ENCODE results near the gene NLRP13. TPM values are rescaled to one million over a fixed set of nuclear protein-coding genes. Genes with fewer than 3 reads are reported as not detected.
"Not testable (repeated sequence)": the region's sequence is repeated elsewhere in the genome, so short reads cannot be mapped to it uniquely, and the experiment has no call there.

Gene NLRP13
- total RNA-seq, 1 donor from 2014 or later: not detected

DNA sequence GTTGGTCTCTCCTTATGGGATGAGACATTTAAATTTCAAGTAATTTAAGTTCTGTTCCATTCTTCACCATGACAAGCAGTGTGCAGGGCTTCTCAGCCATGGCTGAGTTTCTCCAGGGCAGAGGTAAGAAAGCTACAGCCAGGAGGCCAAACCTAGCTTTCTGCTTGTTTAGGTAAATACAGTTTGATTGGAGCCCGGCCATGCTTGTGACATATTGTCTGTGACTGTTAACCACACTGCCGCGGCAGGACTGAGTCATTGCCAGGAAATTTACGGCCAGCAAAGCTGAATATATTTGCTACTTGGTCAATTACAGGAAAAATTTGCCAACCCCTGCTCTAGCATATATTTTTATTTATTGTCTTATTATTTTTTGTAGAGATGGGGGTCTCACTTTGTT lies 26.2 kb upstream of the NLRP13 start:
- intact Hi-C loops (cut with micrococcal nuclease): no loop called here
- TF ChIP-seq, protein P1, sequence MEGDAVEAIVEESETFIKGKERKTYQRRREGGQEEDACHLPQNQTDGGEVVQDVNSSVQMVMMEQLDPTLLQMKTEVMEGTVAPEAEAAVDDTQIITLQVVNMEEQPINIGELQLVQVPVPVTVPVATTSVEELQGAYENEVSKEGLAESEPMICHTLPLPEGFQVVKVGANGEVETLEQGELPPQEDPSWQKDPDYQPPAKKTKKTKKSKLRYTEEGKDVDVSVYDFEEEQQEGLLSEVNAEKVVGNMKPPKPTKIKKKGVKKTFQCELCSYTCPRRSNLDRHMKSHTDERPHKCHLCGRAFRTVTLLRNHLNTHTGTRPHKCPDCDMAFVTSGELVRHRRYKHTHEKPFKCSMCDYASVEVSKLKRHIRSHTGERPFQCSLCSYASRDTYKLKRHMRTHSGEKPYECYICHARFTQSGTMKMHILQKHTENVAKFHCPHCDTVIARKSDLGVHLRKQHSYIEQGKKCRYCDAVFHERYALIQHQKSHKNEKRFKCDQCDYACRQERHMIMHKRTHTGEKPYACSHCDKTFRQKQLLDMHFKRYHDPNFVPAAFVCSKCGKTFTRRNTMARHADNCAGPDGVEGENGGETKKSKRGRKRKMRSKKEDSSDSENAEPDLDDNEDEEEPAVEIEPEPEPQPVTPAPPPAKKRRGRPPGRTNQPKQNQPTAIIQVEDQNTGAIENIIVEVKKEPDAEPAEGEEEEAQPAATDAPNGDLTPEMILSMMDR (IDR thresholded peaks at IDR 0.05): no peak
- DNase-seq (no peak), ATAC-seq (ENCODE audit: low read depth) (no peak)
- H3K9me3 Mint-ChIP-seq: no peaks in the 10 kb centered on the region
- no peak overlapping the region for H3K27ac Mint-ChIP-seq
- H3K4me1 Mint-ChIP-seq: no peaks in the 10 kb centered on the region
- H3K27me3 Mint-ChIP-seq: no peaks in the 10 kb centered on the region
- no peaks in the 10 kb centered on the region for H3K36me3 Mint-ChIP-seq (ENCODE audit: low read depth)
- H3K4me3 Mint-ChIP-seq: no peak overlapping the region
- POLR2A ChIA-PET: no interaction called here
- CTCF ChIA-PET: no interaction called here

DNA sequence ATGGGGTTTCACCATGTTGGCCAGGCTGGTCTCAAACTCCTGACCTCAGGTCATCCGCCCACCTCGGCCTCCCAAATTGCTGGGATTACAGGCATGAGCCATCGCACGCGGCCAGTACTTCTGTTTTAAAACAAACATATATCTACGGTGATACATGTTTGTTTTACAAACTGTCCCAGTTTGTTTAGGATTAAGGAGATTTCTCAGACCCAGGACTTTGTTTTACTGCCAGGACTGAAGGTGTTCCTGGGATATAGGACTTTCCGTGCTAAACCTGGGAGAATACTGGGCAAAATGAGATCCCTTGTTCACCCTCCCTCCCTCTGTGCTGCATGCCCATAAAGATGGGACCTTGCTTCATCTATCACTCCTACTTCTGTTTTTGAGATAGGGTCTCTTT lies 24.3 kb upstream of the NLRP13 start:
- DNase-seq (no peak), ATAC-seq (ENCODE audit: low read depth) (no peak)
- ChIA-PET POLR2A (no interaction called here), CTCF (no interaction called here)
- Mint-ChIP-seq H3K4me1 (no peaks in the 10 kb centered on the region), H3K4me3 (no peak overlapping the region), H3K27ac (no peak overlapping the region), H3K36me3 (ENCODE audit: low read depth) (no peaks in the 10 kb centered on the region), H3K9me3 (no peaks in the 10 kb centered on the region), H3K27me3 (no peaks in the 10 kb centered on the region)
- intact Hi-C loops (cut with micrococcal nuclease): no loop called here
- TF ChIP-seq, protein P1 (IDR thresholded peaks at IDR 0.05): no peak

DNA sequence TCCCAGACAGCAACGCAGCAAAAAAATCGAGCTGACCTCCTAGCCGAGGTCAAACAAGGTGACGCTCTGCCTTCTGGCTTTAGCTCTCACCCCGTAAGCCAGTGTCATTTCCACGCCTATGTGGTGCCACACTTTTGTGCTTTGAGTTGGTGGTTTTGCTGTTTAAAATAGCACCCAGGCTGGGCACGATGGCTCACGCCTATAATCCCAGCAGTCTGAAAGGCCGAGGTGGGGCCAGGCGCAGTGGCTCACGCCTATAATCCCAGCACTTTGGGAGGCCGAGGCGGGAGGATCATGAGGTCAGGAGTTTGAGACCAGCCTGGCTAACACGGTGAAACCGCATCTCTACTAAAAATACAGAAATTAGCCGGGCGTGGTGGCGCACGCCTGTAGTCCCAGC lies 18.4 kb upstream of the NLRP13 start:
- intact Hi-C loops (cut with micrococcal nuclease); H3K36me3 Mint-ChIP-seq (ENCODE audit: low read depth); H3K4me3 Mint-ChIP-seq; H3K27me3 Mint-ChIP-seq; H3K9me3 Mint-ChIP-seq; CTCF ChIA-PET; DNase-seq; ATAC-seq (ENCODE audit: low read depth); H3K4me1 Mint-ChIP-seq; POLR2A ChIA-PET; H3K27ac Mint-ChIP-seq: not testable (repeated sequence)

DNA sequence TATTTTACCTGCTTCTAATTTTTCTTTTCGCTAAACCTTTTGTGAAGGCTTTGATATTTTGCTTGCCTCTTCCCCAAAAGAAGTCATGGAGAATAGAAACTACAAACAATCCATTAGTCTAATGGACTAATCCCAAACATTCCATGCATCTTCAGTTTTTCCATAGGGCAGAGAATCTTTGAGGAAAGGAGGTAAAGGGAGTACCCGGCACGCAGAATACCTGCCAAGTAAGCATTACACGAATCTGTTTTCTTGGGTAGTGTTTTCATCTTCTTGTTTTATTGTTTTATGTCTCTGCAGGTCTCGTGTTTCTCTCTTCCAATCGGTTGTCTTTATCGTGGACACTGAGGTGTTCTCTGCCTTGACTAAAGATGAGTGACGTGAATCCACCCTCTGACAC lies 15.4 kb upstream of the NLRP13 start, which contains the start of gene NLRP8:
Gene NLRP8 (plus strand): TSS at position 301 of the 400 bp plus-strand sequence.
- no peak within 1 kb of the TSS for H3K4me3 Mint-ChIP-seq
- ATAC-seq (ENCODE audit: low read depth) (no peak), DNase-seq (no peak)
- peaks cover 2% of the 10 kb centered on the region for H3K27me3 Mint-ChIP-seq
- no peak within 1 kb of the TSS for H3K27ac Mint-ChIP-seq
- TF ChIP-seq, protein P1 (IDR thresholded peaks at IDR 0.05): no peak
- H3K9me3 Mint-ChIP-seq: peaks cover 7% of the 10 kb centered on the region
- intact Hi-C loops (cut with micrococcal nuclease): no loop called here
- no peaks in the 10 kb centered on the region for H3K36me3 Mint-ChIP-seq (ENCODE audit: low read depth)
- H3K4me1 Mint-ChIP-seq: no peaks in the 10 kb centered on the region
- ChIA-PET POLR2A (no interaction called here), CTCF (no interaction called here)

DNA sequence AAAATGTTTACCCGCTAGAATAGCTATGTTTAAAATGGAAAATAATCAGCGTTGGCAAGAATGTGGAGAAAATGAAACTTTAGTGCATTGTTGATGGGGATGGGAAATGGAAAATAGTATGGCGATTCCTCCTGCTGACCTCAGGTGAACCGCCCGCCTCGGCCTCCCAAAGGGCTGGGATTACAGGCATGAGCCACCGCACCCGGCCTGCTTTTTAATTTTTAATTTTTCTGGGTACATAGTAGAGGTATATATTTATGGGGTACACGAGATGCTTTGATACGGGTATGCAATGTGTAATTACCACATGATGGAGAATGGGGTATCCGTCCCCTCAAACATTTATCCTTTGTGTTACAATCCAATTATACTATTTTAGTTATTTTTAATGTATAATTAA lies 8.2 kb upstream of the NLRP13 start:
- intact Hi-C loops (cut with micrococcal nuclease): no loop called here
- TF ChIP-seq, protein P1 (IDR thresholded peaks at IDR 0.05): no peak
- no peak for ATAC-seq (ENCODE audit: low read depth)
- peaks cover 3% of the 10 kb centered on the region for H3K27me3 Mint-ChIP-seq
- H3K9me3 Mint-ChIP-seq: peaks cover 7% of the 10 kb centered on the region
- ChIA-PET CTCF (no interaction called here), POLR2A (no interaction called here)
- no peak overlapping the region for H3K27ac Mint-ChIP-seq
- no peaks in the 10 kb centered on the region for H3K4me1 Mint-ChIP-seq
- no peak for DNase-seq
- no peak overlapping the region for H3K4me3 Mint-ChIP-seq
- no peaks in the 10 kb centered on the region for H3K36me3 Mint-ChIP-seq (ENCODE audit: low read depth)

DNA sequence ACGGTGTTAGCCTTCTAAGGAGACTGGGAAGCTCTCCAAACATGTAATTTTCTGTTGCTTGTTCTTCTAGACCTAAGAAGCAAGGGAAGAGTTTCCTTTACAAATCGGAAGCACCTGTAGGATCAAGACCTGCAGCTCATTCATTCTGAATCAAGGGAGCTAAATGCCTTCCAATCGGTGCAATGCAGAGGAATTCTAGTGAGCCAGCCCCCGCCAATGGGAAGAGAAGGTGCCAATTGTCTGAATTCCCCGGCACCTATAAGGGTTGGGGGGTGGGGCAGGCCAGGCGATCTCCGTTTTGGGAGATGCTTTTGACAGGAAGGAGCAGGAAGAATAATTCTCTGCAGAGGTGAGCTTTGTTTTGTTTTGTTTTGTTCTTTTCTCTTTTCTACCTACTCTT lies 7.1 kb upstream of the NLRP13 start:
- TF ChIP-seq, protein P1 (IDR thresholded peaks at IDR 0.05): no peak
- H3K27me3 Mint-ChIP-seq: peaks cover 3% of the 10 kb centered on the region
- CTCF ChIA-PET: no interaction called here
- H3K4me1 Mint-ChIP-seq: no peaks in the 10 kb centered on the region
- no peak overlapping the region for H3K27ac Mint-ChIP-seq
- peaks cover 7% of the 10 kb centered on the region for H3K9me3 Mint-ChIP-seq
- POLR2A ChIA-PET: no interaction called here
- no peaks in the 10 kb centered on the region for H3K36me3 Mint-ChIP-seq (ENCODE audit: low read depth)
- H3K4me3 Mint-ChIP-seq: no peak overlapping the region
- DNase-seq (no peak), ATAC-seq (ENCODE audit: low read depth) (no peak)
- intact Hi-C loops (cut with micrococcal nuclease): no loop called here
